Measurements from ENCODE around the gene MAP3K4. TPM values are rescaled to one million over a fixed set of nuclear protein-coding genes. Genes with fewer than 3 reads are reported as not detected.

Gene MAP3K4
- total RNA-seq, 1 donor: 31.5 TPM

DNA sequence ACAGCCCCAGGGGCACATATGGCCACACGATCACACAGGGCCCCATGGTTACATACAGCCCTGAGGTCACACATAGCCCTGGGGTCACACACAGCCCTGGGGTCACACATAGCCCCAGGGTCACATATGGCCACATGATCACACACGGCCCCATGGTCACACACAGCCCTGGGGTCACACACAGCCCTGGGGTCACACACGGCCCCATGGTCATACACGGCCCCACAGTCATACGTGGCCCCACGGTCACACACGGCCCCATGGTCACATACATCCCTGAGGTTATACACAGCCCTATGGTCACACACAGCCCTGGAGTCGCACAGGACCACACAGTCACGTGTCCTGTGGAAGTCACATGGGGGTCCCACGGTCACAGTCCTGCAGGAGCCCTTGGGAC, 162.2 kb downstream of the MAP3K4 start:
- no peak for DNase-seq (ENCODE audit: low read depth)
- no peak overlapping the region for H3K4me3 ChIP-seq (ENCODE audit: low read depth, low read length)
- TF ChIP-seq, protein P1, sequence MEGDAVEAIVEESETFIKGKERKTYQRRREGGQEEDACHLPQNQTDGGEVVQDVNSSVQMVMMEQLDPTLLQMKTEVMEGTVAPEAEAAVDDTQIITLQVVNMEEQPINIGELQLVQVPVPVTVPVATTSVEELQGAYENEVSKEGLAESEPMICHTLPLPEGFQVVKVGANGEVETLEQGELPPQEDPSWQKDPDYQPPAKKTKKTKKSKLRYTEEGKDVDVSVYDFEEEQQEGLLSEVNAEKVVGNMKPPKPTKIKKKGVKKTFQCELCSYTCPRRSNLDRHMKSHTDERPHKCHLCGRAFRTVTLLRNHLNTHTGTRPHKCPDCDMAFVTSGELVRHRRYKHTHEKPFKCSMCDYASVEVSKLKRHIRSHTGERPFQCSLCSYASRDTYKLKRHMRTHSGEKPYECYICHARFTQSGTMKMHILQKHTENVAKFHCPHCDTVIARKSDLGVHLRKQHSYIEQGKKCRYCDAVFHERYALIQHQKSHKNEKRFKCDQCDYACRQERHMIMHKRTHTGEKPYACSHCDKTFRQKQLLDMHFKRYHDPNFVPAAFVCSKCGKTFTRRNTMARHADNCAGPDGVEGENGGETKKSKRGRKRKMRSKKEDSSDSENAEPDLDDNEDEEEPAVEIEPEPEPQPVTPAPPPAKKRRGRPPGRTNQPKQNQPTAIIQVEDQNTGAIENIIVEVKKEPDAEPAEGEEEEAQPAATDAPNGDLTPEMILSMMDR (IDR thresholded peaks at IDR 0.05; ENCODE audit: insufficient read depth, low read depth, low read length): no peak

DNA sequence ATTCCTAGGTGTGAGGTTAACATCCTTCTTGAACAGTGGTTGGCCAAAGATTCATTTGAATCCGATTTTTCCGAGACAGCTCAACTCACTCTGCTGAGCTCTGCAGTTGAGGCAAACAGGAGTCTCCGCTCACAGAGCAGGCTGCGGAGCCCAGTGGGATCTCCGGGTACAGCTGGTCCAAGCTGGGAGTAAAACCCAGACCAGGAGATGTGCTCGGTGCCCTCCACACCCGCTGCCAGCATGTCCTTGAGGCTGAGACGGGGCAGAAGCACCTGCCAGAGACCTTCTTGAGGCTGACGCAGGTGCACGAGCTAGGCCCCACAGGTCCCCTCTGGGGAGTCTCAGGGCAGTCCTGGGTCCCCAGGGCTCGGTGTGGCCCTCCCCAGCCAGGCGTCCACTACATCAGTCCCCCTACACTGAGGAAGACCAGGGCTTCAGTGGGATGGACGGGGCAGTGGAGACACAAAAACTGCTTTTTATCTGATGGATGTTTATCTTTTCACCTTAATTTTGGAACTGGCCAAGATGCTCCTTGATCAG, 163.3 kb downstream of the MAP3K4 start:
- no peak overlapping the region for H3K4me3 ChIP-seq (ENCODE audit: low read depth, low read length)
- no peak for DNase-seq (ENCODE audit: low read depth)
- TF ChIP-seq, protein P1 (IDR thresholded peaks at IDR 0.05; ENCODE audit: insufficient read depth, low read depth, low read length): no peak

DNA sequence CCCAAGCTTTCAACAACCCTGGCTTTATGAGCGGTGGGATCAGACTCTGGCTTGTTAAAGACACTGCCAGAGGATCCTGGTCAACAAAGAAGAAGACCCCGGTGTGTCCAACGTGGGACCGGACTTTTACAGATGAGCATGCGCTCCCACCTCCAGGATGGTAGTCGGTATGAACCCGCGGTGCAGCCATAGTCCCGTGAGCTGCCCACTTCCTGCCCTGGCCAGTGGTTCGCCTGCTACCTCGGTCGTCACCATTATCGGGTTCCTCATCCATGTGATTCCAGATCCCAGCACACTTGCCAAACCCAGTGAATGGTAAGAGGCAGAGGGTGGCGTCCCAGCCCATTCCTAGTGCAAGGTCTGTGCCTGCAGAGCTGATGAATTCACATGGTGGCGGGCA, 169.6 kb downstream of the MAP3K4 start:
- no peak overlapping the region for H3K4me3 ChIP-seq (ENCODE audit: low read depth, low read length)
- TF ChIP-seq, protein P1 (IDR thresholded peaks at IDR 0.05; ENCODE audit: insufficient read depth, low read depth, low read length): no peak

DNA sequence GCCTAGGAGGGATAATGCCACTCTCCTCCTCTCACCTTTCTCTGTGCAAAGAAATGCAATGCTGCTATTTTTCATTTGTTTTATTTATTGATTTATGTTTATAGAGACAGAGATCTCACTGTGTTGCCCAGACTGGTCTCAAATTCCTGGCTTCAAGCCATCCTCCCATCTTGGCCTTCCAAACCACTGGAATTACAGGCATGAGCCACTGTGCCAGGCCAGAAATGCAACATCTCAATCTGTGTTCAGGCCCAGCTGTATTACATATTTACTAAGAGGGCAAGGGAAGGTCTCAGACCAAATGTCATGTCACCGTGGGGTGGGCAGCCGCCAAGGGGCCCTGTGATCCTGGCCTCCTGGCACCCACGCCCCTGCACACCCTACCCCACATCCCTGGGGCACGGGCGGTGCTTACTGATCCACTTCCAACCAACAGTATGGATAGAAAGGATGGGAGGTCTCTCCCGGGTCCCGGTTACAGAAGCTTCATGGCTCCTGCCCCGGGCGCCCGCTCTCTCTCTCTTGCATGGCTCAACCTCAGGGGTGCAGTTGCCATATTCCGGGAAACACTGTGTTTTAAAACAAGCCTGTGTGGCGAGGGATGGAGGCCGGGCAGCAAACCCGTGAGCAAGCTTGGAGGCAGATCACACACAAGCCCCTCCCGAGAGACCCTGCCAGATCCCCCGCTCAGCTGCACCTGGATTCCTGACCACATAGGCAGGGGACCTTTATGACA, 170.5 kb downstream of the MAP3K4 start:
- DNase-seq (ENCODE audit: low read depth): peak; percentile 54
- no peak overlapping the region for H3K4me3 ChIP-seq (ENCODE audit: low read depth, low read length)
- TF ChIP-seq, protein P1 (IDR thresholded peaks at IDR 0.05; ENCODE audit: insufficient read depth, low read depth, low read length): no peak

More for the DNA sequence above, 169.6 kb downstream of the MAP3K4 start:
- DNase-seq (ENCODE audit: low read depth): no peak

DNA sequence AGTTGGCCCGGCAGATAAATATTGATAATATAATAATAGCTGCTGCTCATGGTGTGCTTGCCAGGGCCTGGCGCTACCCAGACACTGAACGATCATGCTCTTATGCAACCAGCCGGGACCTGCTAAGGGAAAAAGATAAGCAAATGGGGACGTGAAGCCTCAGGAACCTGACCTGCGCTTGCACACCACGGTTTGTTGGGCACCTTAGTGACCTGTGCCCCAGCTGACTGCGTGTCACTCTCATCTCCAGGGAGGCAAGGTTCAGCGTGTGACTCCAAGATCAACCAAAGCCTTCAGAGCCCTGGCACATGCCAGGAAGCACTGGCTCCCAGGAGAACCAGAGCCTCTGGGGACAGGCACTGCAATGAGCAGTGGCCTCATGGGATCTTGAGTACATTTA, 171.2 kb downstream of the MAP3K4 start:
- TF ChIP-seq, protein P1 (IDR thresholded peaks at IDR 0.05; ENCODE audit: insufficient read depth, low read depth, low read length): no peak
- no peak overlapping the region for H3K4me3 ChIP-seq (ENCODE audit: low read depth, low read length)
- DNase-seq (ENCODE audit: low read depth): no peak

DNA sequence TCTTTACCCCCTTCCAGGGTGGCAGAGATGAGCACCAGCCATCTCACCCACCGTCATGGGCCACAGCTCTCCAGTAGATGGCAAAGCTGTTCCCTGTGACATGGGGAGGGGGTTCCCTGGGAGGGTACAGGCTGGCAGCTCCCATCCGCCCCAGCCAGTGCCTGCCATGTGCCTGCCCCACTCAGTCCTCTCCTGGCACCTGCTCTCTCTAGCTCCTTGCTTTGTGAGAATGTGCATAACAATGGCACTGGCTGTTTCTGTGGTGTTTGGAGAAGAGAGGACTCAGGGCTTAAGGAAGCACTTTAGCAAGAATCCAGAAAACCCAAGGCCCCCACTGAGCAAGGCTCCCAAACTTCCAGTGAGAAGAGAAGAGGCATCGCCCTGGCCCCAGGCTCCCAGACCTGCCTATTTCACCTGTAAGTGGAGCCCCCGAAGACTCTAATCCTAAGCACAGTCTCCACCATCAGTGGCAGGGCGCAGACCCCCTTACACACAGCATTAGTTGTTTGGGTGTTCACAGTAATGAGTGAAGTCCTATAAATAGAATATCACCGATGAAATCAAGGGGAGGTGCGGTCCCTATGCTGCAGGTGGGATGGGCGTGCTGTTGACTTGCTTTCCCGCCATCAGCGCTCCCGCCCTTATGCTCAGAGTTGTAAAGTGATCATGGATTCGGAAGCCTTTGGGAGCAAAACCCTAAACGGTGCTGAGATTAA, 172.1 kb downstream of the MAP3K4 start:
- no peak overlapping the region for H3K4me3 ChIP-seq (ENCODE audit: low read depth, low read length)
- no peak for DNase-seq (ENCODE audit: low read depth)
- TF ChIP-seq, protein P1 (IDR thresholded peaks at IDR 0.05; ENCODE audit: insufficient read depth, low read depth, low read length): no peak

Measured in fibroblast of villous mesenchyme (primary cell).